GM18499 (cell line): ENCODE results near the gene SPTSSA.
A peak's percentile ranks its signal among the peaks of the same experiment; 100 is the strongest.
"Not testable (repeated sequence)": the region's sequence is repeated elsewhere in the genome, so short reads cannot be mapped to it uniquely, and the experiment has no call there.

ENCODE experiments used
- ATAC-seq: cut with Tn5 transposase; IDR thresholded peaks from one replicate; pipeline ENCODE4 v1.9.1; 2021; ENCODE audit warnings: moderate number of reproducible peaks; ENCODE audit not compliant: insufficient read depth, unreplicated experiment

SPTSSA gene

GRCh38 chr14:34462132-34462893, at the start of gene SPTSSA:
SPTSSA (minus strand) TSS chr14:34462240; CDS start chr14:34462207, 33 bp downstream.
- peak; percentile 59 for ATAC-seq

- no peak for ATAC-seq
Measured at GRCh38 chr14:34507884-34508283, 45.8 kb upstream of the SPTSSA start.

GRCh38 chr14:34507459-34507858, 45.4 kb upstream of the SPTSSA start:
- no peak for ATAC-seq

DNA sequence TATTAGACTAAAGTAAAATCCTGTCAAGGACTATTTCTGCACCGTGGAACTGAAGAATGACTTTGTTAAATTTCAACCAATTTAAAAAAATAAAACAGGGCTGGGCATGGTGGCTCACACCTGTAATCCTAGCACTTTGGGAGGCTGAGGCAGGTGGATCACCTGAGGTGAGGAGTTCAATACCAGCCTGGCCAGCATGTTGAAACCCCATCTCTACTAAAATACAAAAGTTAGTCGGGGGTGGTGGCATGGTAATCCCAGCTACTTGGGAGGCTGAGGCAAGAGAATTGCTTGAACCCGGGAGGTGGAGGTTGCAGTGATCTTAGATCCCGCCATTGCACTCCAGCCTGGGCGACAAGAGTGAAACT, 43.1 kb upstream of the SPTSSA start:
- not testable (repeated sequence) for ATAC-seq

- not testable (repeated sequence) for ATAC-seq
Measured at GRCh38 chr14:34504027-34504426, 42.0 kb upstream of the SPTSSA start.

DNA sequence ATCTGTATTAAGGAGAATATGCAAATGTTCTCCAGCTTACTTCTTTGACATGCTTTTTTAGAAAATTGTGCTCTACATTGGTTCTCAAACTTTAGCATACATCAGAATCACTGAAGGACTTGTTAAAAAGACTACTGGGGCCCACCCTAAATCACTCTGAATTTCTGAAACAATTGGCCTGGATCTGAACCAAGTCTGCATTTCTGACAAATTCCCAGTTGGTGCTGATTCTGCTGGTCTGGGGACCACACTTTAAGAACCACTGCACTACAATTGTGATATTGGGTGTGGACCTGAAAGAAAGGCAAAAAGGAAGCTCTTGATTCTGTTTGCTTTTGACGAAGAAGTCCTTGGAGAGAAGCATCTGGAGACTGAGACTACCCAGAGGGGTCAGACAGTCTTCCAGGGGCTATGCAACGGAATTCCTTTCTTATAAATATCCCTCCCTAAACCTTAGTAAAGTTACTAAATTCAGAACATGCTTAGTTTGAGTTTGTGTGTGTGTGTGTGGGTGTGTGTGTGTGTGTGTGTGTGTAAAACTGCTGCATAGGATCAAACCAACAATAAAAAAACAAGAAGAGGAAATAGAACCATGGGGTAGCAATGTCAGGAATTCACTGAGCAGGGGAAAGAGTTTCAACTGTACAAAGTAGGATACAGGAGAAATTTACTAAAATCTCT, 40.6 kb upstream of the SPTSSA start:
- no peak for ATAC-seq

- ATAC-seq: no peak
Measured at GRCh38 chr14:34502001-34502400, 40.0 kb upstream of the SPTSSA start.

GRCh38 chr14:34501004-34501580, 39.1 kb upstream of the SPTSSA start:
- no peak for ATAC-seq

GRCh38 chr14:34498684-34499412, 36.8 kb upstream of the SPTSSA start:
- ATAC-seq: no peak

GRCh38 chr14:34496679-34497513, 34.9 kb upstream of the SPTSSA start:
- ATAC-seq: no peak

DNA sequence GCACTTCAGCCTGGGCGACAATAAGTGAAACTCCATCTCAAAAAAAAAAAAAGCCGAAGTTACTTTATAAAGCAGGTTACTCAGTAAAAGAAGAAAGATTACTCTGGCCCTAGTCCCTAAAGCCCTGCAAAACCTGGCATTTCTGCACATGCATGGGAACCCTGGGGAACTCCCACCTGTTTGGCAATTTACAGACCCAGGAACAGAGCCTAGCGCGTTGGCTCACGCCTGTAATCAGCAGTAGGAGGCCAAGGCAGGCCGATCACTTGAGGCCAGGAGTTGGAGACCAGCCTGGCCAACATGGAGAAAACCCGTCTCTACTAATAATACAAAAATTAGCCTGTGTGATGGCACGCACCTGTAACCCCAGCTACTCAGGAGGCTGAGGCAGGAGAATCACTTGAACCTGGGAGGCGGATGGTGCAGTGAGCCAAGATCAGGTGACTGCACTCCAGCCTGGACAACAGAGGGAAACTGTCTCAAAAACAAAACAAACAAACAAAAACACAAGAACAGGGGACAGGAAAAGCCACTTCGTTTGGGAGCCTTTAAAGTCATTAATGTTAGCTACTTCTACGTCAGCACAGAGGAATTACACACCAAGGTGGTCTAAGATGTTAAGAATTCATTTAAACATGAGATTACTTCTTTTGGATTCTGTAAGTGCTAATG, 34.1 kb upstream of the SPTSSA start:
- no peak for ATAC-seq

DNA sequence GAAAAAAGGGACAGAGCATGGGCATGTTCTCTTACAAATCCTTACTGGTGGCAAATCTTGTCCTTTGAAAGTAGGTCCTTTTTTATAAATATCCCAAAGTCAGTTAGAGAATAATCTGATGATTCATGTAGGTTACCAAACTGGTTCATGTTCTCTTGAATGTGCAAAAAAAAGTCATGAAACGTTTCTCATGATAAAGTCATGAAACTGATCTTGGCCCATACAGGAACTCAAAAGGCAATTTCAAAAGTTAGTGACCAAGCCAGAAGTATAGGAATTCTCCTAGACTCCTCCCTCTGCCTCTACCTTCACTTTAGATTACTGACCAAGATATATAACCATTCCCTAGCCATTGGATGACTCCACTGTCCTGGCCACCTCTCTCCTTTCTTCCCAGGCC, 27.3 kb upstream of the SPTSSA start:
- ATAC-seq: no peak

DNA sequence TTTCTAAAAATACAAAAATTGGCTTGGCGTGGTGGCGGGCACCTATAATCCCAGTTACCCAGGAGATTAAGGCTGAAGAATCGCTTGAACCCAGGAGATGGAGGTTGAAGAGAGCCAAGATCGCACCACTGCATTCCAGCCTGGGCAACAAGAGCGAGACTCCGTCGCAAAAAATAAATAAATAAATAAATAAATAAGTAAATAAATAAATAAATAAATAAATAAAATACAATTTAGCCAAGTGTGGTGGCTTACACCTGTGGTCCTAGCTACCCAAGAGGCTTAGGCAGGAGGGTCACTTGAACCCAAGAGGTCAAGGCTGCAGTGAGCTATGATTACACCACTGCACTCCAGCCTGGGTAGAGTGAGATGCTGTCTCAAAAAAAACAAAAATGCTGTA, 26.5 kb upstream of the SPTSSA start:
- no peak for ATAC-seq

GRCh38 chr14:34484726-34485125, 22.7 kb upstream of the SPTSSA start:
- ATAC-seq: no peak

GRCh38 chr14:34482463-34482862, 20.4 kb upstream of the SPTSSA start:
- no peak for ATAC-seq

GRCh38 chr14:34479694-34480093, 17.7 kb upstream of the SPTSSA start:
- no peak for ATAC-seq

DNA sequence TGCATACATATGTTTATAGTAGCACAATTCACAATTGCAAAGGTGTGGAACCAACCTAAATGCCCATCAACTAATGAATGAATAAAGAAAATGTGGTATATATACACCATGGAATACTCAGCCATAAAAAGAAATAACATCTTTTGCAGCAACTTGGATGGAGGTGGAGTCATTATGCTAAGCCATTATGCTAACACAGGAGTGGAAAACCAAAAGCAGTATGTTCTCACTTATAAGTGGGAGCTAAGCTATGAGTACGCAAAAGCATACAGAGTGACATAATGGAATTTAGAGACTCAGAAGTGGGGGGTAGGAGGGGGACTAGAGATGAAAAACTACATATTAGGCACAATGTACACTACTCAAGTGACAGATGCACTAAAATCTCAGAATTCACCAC, 16.2 kb upstream of the SPTSSA start:
- ATAC-seq: no peak

DNA sequence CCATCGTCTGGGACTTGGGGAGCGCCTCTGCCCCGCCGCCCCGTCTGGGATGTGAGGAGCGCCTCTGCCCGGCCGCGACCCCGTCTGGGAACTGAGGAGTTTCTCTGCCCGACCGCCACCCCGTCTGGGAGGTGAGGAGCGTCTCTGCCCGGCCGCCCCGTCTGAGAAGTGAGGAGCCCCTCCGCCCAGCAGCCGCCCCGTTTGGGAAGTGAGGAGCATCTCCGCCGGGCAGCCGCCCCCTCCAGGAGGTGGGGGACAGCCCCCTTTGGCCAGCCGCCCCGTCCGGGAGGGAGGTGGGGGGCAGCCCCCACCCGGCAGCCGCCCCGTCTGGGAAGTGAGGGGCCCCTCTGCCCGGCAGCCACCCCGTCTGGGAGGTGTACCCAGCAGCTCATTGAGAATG, 14.0 kb upstream of the SPTSSA start:
- not testable (repeated sequence) for ATAC-seq

GRCh38 chr14:34475163-34475562, 13.1 kb upstream of the SPTSSA start:
- no peak for ATAC-seq
